GM12878 (cell line): ENCODE measurements around the gene AGAP1. TPM values are rescaled to one million over a fixed set of nuclear protein-coding genes. Genes with fewer than 3 reads are reported as not detected.

Experiments
- ATAC-seq: fragments of 200-7000 bp; cut with Tn5 transposase; 3 replicates; pipeline ENCODE4 v1.9.1; 2020; ENCODE audit warnings: mild to moderate bottlenecking, moderate library complexity
- BruUV-seq: library from RNA; stranded (reverse); fragments of 400-500 nt; replicated peaks from 2 replicates; lab custom pipeline; 2021; lab: Mats Ljungman, UMichigan
- CTCF ChIA-PET: fragments of 300-600 bp; sonication (Branson Sonifier 250); formaldehyde crosslinking; extraction: SDS; loops from one replicate; lab custom pipeline; 2021; ENCODE audit warnings: inconsistent platforms; lab: Yijun Ruan, JAX
- POLR2A ChIA-PET: fragments of 350-600 bp; formaldehyde crosslinking; extraction: SDS; loops from one replicate; lab custom pipeline; 2021; ENCODE audit warnings: inconsistent platforms; lab: Charles Lee
- RAD21 ChIA-PET: fragments of 300-600 bp; sonication (Branson Sonifier 250); formaldehyde crosslinking; loops from one replicate; lab custom pipeline; 2023; ENCODE audit warnings: antibody characterized with exemption; ENCODE audit not compliant: unreplicated experiment; lab: Charles Lee
- SMC1A ChIA-PET: fragments of 300-600 bp; sonication (Branson Sonifier 250); formaldehyde crosslinking; loops from one replicate; lab custom pipeline; 2023; ENCODE audit not compliant: unreplicated experiment, uncharacterized antibody; lab: Charles Lee
- DNase-seq: peaks from one replicate; pipeline ENCODE4 v3.0.0-alpha.2; 2011; ENCODE audit warnings: low read depth, low spot score
- FAIRE-seq: peaks from 3 replicates; lab custom pipeline; 2011; peaks lifted over from hg19 to GRCh38; lab: Jason Lieb, UNC
- H2AFZ ChIP-seq: 2 replicates; pipeline ENCODE4 v1.6.0; 2011; ENCODE audit warnings: low read depth, low read length, control low read depth; ENCODE audit not compliant: control insufficient read depth
- H3K27ac ChIP-seq: 2 replicates; pipeline ENCODE4 v1.5.1; 2011; ENCODE audit warnings: control low read depth; ENCODE audit not compliant: control insufficient read depth, insufficient read depth
- H3K27me3 ChIP-seq, 2 experiments: replicated peaks in 1 of 2; 2 replicates each; pipeline versions ENCODE4 v1.6.0 to v1.6.1; 2011; ENCODE audit warnings: low read length in 1 of 2; ENCODE audit not compliant: control insufficient read depth in 2 of 2, insufficient read depth in 2 of 2
- H3K36me3 ChIP-seq, 2 experiments: 2 replicates each; pipeline ENCODE4 v1.5.1; 2011; ENCODE audit warnings: low read length in 1 of 2; ENCODE audit not compliant: control insufficient read depth in 2 of 2, insufficient read depth in 2 of 2
- H3K4me1 ChIP-seq: 2 replicates; pipeline ENCODE4 v1.6.1; 2011; ENCODE audit warnings: mild to moderate bottlenecking, low read length, moderate library complexity, mixed read lengths; ENCODE audit not compliant: control insufficient read depth, insufficient read depth
- H3K4me2 ChIP-seq: 2 replicates; pipeline ENCODE4 v1.6.0; 2011; ENCODE audit warnings: control low read depth; ENCODE audit not compliant: control insufficient read depth, insufficient read depth
- H3K4me3 ChIP-seq: fragments of 200-600 bp; sonication (generic); 2 replicates; pipeline ENCODE4 v1.5.1; 2016
- H3K79me2 ChIP-seq: 2 replicates; pipeline ENCODE4 v1.6.0; 2011; ENCODE audit warnings: low read length; ENCODE audit not compliant: control insufficient read depth, insufficient read depth
- H3K9ac ChIP-seq: 2 replicates; pipeline ENCODE4 v1.8.0; 2011; ENCODE audit warnings: low read length, control low read depth, mixed read lengths; ENCODE audit not compliant: control insufficient read depth, insufficient read depth
- H3K9me3 ChIP-seq: replicated peaks from 3 replicates; pipeline ENCODE4 v1.5.1; 2011; ENCODE audit warnings: mild to moderate bottlenecking, low read length; ENCODE audit not compliant: control insufficient read depth, insufficient read depth
- H4K20me1 ChIP-seq: 2 replicates; pipeline ENCODE4 v1.6.0; 2011; ENCODE audit not compliant: control insufficient read depth, insufficient read depth
- CEBPZ ChIP-seq: fragments of 150-350 bp; IDR thresholded peaks from 2 replicates; pipeline ENCODE4 v1.6.1; 2016; ENCODE audit warnings: low read depth, low read length
- CHD1 ChIP-seq: IDR thresholded peaks from 2 replicates; pipeline ENCODE4 v1.6.1; 2012; ENCODE audit warnings: low read depth, low read length, improper control_type of control experiment
- ELK1 ChIP-seq: IDR thresholded peaks from 2 replicates; pipeline ENCODE4 v1.6.1; 2012; ENCODE audit warnings: low read depth, low read length, improper control_type of control experiment
- EP300 ChIP-seq, 2 experiments: fragments of 150-350 bp in 1 of 2; IDR thresholded peaks; 2 replicates each; pipeline ENCODE4 v1.6.1; 2011 to 2012; ENCODE audit warnings: low read depth in 2 of 2, low read length in 2 of 2, borderline replicate concordance in 1 of 2, improper control_type of control experiment in 1 of 2, inconsistent platforms in 1 of 2; ENCODE audit not compliant: control insufficient read depth in 1 of 2
- ESRRA ChIP-seq: IDR thresholded peaks from 2 replicates; pipeline ENCODE4 v1.6.1; 2012; ENCODE audit warnings: mild to moderate bottlenecking, low read length, improper control_type of control experiment
- IRF4 ChIP-seq: IDR thresholded peaks from 2 replicates; pipeline ENCODE4 v1.6.1; 2011; ENCODE audit warnings: low read depth, low read length
- NKRF ChIP-seq: fragments of 450-650 bp; conservative IDR thresholded peaks from 2 replicates; pipeline ENCODE4 v1.6.1; 2017; ENCODE audit warnings: mild to moderate bottlenecking, moderate library complexity
- NR2C1 ChIP-seq: fragments of 450-650 bp; IDR thresholded peaks from 2 replicates; pipeline ENCODE4 v1.6.1; 2017; ENCODE audit warnings: antibody characterized with exemption, mild to moderate bottlenecking, moderate library complexity
- RFX5 ChIP-seq: IDR thresholded peaks from 2 replicates; pipeline ENCODE4 v1.6.1; 2011; ENCODE audit warnings: low read depth, low read length, improper control_type of control experiment
- SIN3A ChIP-seq: IDR thresholded peaks from 2 replicates; pipeline ENCODE4 v1.6.1; 2012; ENCODE audit warnings: low read depth, low read length, improper control_type of control experiment
- SRF ChIP-seq, 2 experiments: IDR thresholded peaks; 2 replicates each; pipeline ENCODE4 v1.6.1; 2011; ENCODE audit warnings: low read depth in 2 of 2, low read length in 2 of 2, mild to moderate bottlenecking in 1 of 2, moderate library complexity in 1 of 2
- ZNF24 ChIP-seq: fragments of 450-650 bp; IDR thresholded peaks from 2 replicates; pipeline ENCODE4 v1.6.1; 2017; ENCODE audit warnings: antibody characterized with exemption, mild to moderate bottlenecking
- WGBS: methylation state at CpG from one replicate; pipeline ENCODE4 v1.1.6; 2016; ENCODE audit warnings: low lambda C conversion rate; ENCODE audit not compliant: insufficient replicate concordance, insufficient coverage; ENCODE audit errors: missing lambda C conversion rate; 5-methylcytosine and 5-hydroxymethylcytosine counted together
- in situ Hi-C: fragments of 300-500 bp; cut with MboI; formaldehyde crosslinking; loops from 9 replicates; pipeline ENCODE4 v1.14.3; 2018; ENCODE audit warnings: mixed read lengths
- intact Hi-C: fragments of 100-400 bp; cut with micrococcal nuclease; formaldehyde crosslinking; loops from one replicate; pipeline ENCODE4 v1.14.2; 2022; ENCODE audit not compliant: unreplicated experiment
- polyA plus RNA-seq, 11 experiments: library from polyadenylated mRNA; depleted of rRNA in 4 of 11; unstranded in 6 of 11; stranded (reverse) in 5 of 11; fragments of >200 nt; fragmentation: Nextera tagmentation in 4 of 11; fragmentation: Illumina TruSeq in 1 of 11; extraction: Ambion mirVana in 4 of 11; extraction: Trizol in 1 of 11; gene quantifications; 1 replicate in 1 of 11; 2 replicates in 10 of 11; pipeline versions ENCODE4 v1.2.1 to v1.2.3, GENCODE V29; 2011 to 2016; ENCODE audit warnings: inconsistent platforms in 2 of 11, missing spikeins in 2 of 11, low read depth in 1 of 11
- total RNA-seq, 4 experiments: library from RNA; depleted of rRNA in 3 of 4; stranded (reverse); fragments of >200 nt in 3 of 4; fragmentation: Illumina TruSeq in 1 of 4; extraction: Trizol in 1 of 4; gene quantifications; 2 replicates each; pipeline versions ENCODE4 v1.2.1 to v1.2.3, GENCODE V29; 2013 to 2021

The AGAP1 gene
- total and polyA plus RNA-seq, 10 of the 15 experiments (the other 5 are each of a cell fraction or from before 2014, with no cell fraction given), result 0.05 to 0.15 (median 0.06) TPM; not detected in 7

- H3K9me3 ChIP-seq, result no peaks in the 10 kb centered on the region
- H3K9ac ChIP-seq, result no peak overlapping the region
- WGBS, result 57% methylated on average over 6 of the region's 6 CpGs
- ChIA-PET CTCF (no interaction called here), POLR2A (no interaction called here), RAD21 (no interaction called here)
- H3K27me3 ChIP-seq, result no peaks in the 10 kb centered on the region
- FAIRE-seq (no peak), DNase-seq (no peak), ATAC-seq (no peak)
- no peaks in the 10 kb centered on the region for H4K20me1 ChIP-seq
- intact Hi-C loops, result no loop called here
- H2AFZ ChIP-seq, result no peak overlapping the region
- no TSS peak for BruUV-seq
- no peaks in the 10 kb centered on the region for H3K36me3 ChIP-seq
- H3K4me3 ChIP-seq, result no peak overlapping the region
- no peaks in the 10 kb centered on the region for H3K4me1 ChIP-seq
- no peak overlapping the region for H3K4me2 ChIP-seq
- in situ Hi-C loops, result no loop called here
- H3K27ac ChIP-seq, result no peak overlapping the region
- no peak for TF ChIP-seq NR2C1
- TF ChIP-seq CHD1, result no peak
- no peak for TF ChIP-seq ZNF24
- no peak for TF ChIP-seq EP300 (IDR thresholded peaks at IDR 0.05; ENCODE audit: borderline replicate concordance in 1 of 2, control insufficient read depth in 1 of 2, low read depth in 2 of 2, low read length in 2 of 2)
- TF ChIP-seq RFX5, result no peak
- TF ChIP-seq, all 136 proteins: peak for 0
- SMC1A ChIA-PET, result no interaction called here
- H3K79me2 ChIP-seq, result no peaks in the 10 kb centered on the region
Observed at GRCh38 chr2:235835810-235836209, 342.0 kb downstream of the AGAP1 start.

GRCh38 chr2:235836491-235836911, 342.7 kb downstream of the AGAP1 start:
- H3K4me1 ChIP-seq, result no peaks in the 10 kb centered on the region
- in situ Hi-C loops, result no loop called here
- TF ChIP-seq IRF4 (no peak), ESRRA (no peak), ELK1 (no peak), SIN3A (no peak), CEBPZ (no peak), NKRF (no peak), SRF (IDR thresholded peaks at IDR 0.05; ENCODE audit: low read depth in 2 of 2, low read length in 2 of 2) (no peak)

More at GRCh38 chr2:235836491-235836911, 342.7 kb downstream of the AGAP1 start:
- Histone ChIP-seq H3K9ac (no peak overlapping the region), H3K4me2 (no peak overlapping the region), H3K9me3 (no peaks in the 10 kb centered on the region), H3K79me2 (no peaks in the 10 kb centered on the region), H2AFZ (no peak overlapping the region), H3K27me3 (no peaks in the 10 kb centered on the region), H3K27ac (no peak overlapping the region), H3K36me3 (no peaks in the 10 kb centered on the region), H3K4me3 (no peak overlapping the region), H4K20me1 (no peaks in the 10 kb centered on the region)
- ChIA-PET CTCF (no interaction called here), RAD21 (no interaction called here), POLR2A (no interaction called here), SMC1A (no interaction called here)
- no peak for FAIRE-seq
- intact Hi-C loops, result no loop called here
- no TSS peak for BruUV-seq
- ATAC-seq, result no peak
- no peak for DNase-seq
- WGBS, result 42% methylated on average over 7 of the region's 7 CpGs
